HepG2 (cell line): Measurements from ENCODE around the gene SPG7. TPM values are rescaled to one million over a fixed set of nuclear protein-coding genes. Genes with fewer than 3 reads are reported as not detected.
A peak's percentile ranks its signal among the peaks of the same experiment; 100 is the strongest.

Experiments
- AKNA ChIP-seq: sonication (generic); formaldehyde crosslinking; IDR thresholded peaks from 2 replicates; pipeline ENCODE4 v1.4.0; 2020; ENCODE audit warnings: missing genetic modification reagents, borderline replicate concordance
- ARID2 ChIP-seq: sonication (generic); formaldehyde crosslinking; IDR thresholded peaks from 2 replicates; pipeline ENCODE4 v1.8.1; 2022; ENCODE audit warnings: mild to moderate bottlenecking, missing genetic modification reagents, borderline replicate concordance
- GABPA ChIP-seq, 2 experiments: IDR thresholded peaks; 2 replicates each; pipeline ENCODE4 v1.6.1; 2011 to 2016; ENCODE audit warnings: low read depth in 2 of 2, low read length in 1 of 2, missing biosample characterization in 1 of 2, missing genetic modification characterization in 1 of 2
- GTF2F1 ChIP-seq: fragments of 150-350 bp; IDR thresholded peaks from 2 replicates; pipeline ENCODE4 v1.6.1; 2014; ENCODE audit warnings: low read length
- KLF12 ChIP-seq: sonication (generic); formaldehyde crosslinking; IDR thresholded peaks from 2 replicates; pipeline ENCODE4 v1.4.0; 2020; ENCODE audit warnings: missing genetic modification reagents, borderline replicate concordance
- MED1 ChIP-seq: sonication (generic); formaldehyde crosslinking; IDR thresholded peaks from 2 replicates; pipeline ENCODE4 v1.4.0; 2020; ENCODE audit warnings: missing genetic modification reagents
- NR2F6 ChIP-seq, 2 experiments: IDR thresholded peaks; 2 replicates each; pipeline ENCODE4 v1.6.1; 2016; ENCODE audit warnings: antibody characterized with exemption in 1 of 2, mild to moderate bottlenecking in 1 of 2
- PREB ChIP-seq: sonication (generic); formaldehyde crosslinking; IDR thresholded peaks from 2 replicates; pipeline ENCODE4 v1.4.0; 2020; ENCODE audit warnings: missing genetic modification reagents
- RCOR2 ChIP-seq: IDR thresholded peaks from 2 replicates; pipeline ENCODE4 v1.6.1; 2016; ENCODE audit warnings: missing biosample characterization, missing genetic modification reagents
- REXO4 ChIP-seq: sonication (generic); formaldehyde crosslinking; IDR thresholded peaks from 2 replicates; pipeline ENCODE4 v1.8.0; 2022; ENCODE audit warnings: missing genetic modification reagents, mild to moderate bottlenecking, borderline replicate concordance
- TEAD2 ChIP-seq: sonication (generic); formaldehyde crosslinking; IDR thresholded peaks from 2 replicates; pipeline ENCODE4 v1.9.0; 2021; ENCODE audit warnings: missing genetic modification reagents
- ZBTB39 ChIP-seq: sonication (generic); formaldehyde crosslinking; IDR thresholded peaks from 2 replicates; pipeline ENCODE4 v1.5.0; 2020; ENCODE audit warnings: missing genetic modification reagents
- ZBTB7A ChIP-seq: sonication (generic); formaldehyde crosslinking; IDR thresholded peaks from 2 replicates; pipeline ENCODE4 v1.8.0; 2022; ENCODE audit warnings: mild to moderate bottlenecking, missing genetic modification reagents
- ZNF143 ChIP-seq: sonication (generic); formaldehyde crosslinking; IDR thresholded peaks from 2 replicates; pipeline ENCODE4 v1.4.0; 2020; ENCODE audit warnings: missing genetic modification reagents
- ZNF343 ChIP-seq: sonication (generic); formaldehyde crosslinking; IDR thresholded peaks from 2 replicates; pipeline ENCODE4 v1.4.0; 2020; ENCODE audit warnings: mild to moderate bottlenecking, missing genetic modification reagents
- ZNF503 ChIP-seq: sonication (generic); formaldehyde crosslinking; IDR thresholded peaks from 2 replicates; pipeline ENCODE4 v1.4.0; 2020; ENCODE audit warnings: missing genetic modification reagents
- ZNF83 ChIP-seq: sonication (generic); formaldehyde crosslinking; IDR thresholded peaks from 2 replicates; pipeline ENCODE4 v1.4.0; 2020; ENCODE audit warnings: missing genetic modification reagents, mild to moderate bottlenecking, borderline replicate concordance
- polyA plus RNA-seq, 8 experiments: library from polyadenylated mRNA; depleted of rRNA in 3 of 8; stranded (reverse) in 7 of 8; unstranded in 1 of 8; fragments of >200 nt; fragmentation: Illumina TruSeq in 4 of 8; extraction: Trizol in 4 of 8; gene quantifications; 2 replicates each; pipeline versions ENCODE4 v1.2.1 to v1.2.3, GENCODE V29; 2011 to 2016; ENCODE audit warnings: low read depth in 4 of 8, missing spikeins in 1 of 8, mixed read lengths in 1 of 8; ENCODE audit not compliant: insufficient read depth in 1 of 8
- total RNA-seq, 5 experiments: library from RNA; depleted of rRNA; stranded (reverse); fragments of >200 nt; fragmentation: Illumina TruSeq; extraction: Trizol; gene quantifications; 2 replicates each; pipeline ENCODE4 v1.2.3, GENCODE V29; 2016; ENCODE audit warnings: low read depth in 1 of 5

Gene SPG7
- total and polyA plus RNA-seq, 2 of the 13 experiments (the other 11 are each of a cell fraction or from before 2014, with no cell fraction given) = 66.0 to 136 TPM

GRCh38 chr16:89505204-89506112 is 2.7 kb upstream of the SPG7 start (continued):
- no peak for TF ChIP-seq AKNA (CRISPR knock-in tag)
- TF ChIP-seq ZBTB39 (CRISPR knock-in tag) = no peak; the same call in 1 of the 2 replicates
- no peak for TF ChIP-seq KLF12 (CRISPR knock-in tag)
- TF ChIP-seq ZNF503 (CRISPR knock-in tag) = peak; percentile 55; the same call in 1 of the 2 replicates
- TF ChIP-seq ZNF83 = peak; percentile 66; the same call in 1 of the 2 replicates
- peak; percentile 90 for TF ChIP-seq NR2F6 (IDR thresholded peaks at IDR 0.05)
- peak; percentile 92 for TF ChIP-seq NR2F6 (CRISPR knock-in tag; IDR thresholded peaks at IDR 0.05)
- peak; percentile 19; the same call in 1 of the 2 replicates for TF ChIP-seq ZNF143
- peak; percentile 67; the same call in 1 of the 2 replicates for TF ChIP-seq GTF2F1
- peak; percentile 36 for TF ChIP-seq ARID2 (CRISPR knock-in tag)
- peak; percentile 72 for TF ChIP-seq GABPA (IDR thresholded peaks at IDR 0.05; ENCODE audit: low read depth, low read length)
- peak; percentile 93 for TF ChIP-seq GABPA (CRISPR knock-in tag; IDR thresholded peaks at IDR 0.05; ENCODE audit: low read depth)
- TF ChIP-seq RCOR2 (CRISPR knock-in tag) = peak; percentile 30; the same call in 1 of the 2 replicates
- TF ChIP-seq TEAD2 (CRISPR knock-in tag) = no peak
- no peak for TF ChIP-seq REXO4
- peak; percentile 86 for TF ChIP-seq ZBTB7A (CRISPR knock-in tag)
- peak; percentile 96; the same call in 1 of the 2 replicates for TF ChIP-seq ZNF343 (CRISPR knock-in tag)
- peak; percentile 90 for TF ChIP-seq MED1
- peak; percentile 42; the same call in 1 of the 2 replicates for TF ChIP-seq PREB (CRISPR knock-in tag)
